Sigmoid colon (tissue), 7 donors: Measurements from ENCODE around the gene KLF15. TPM values are rescaled to one million over a fixed set of nuclear protein-coding genes. Genes with fewer than 3 reads are reported as not detected.

Experiments
- DNase-seq: peaks from one replicate; pipeline ENCODE4 v3.0.0-alpha.2; 2019
- H3K27ac ChIP-seq, 4 donors: fragments of 200-600 bp; sonication (generic); one replicate each; pipeline ENCODE4 v1.5.1; 2016 to 2019; ENCODE audit warnings: mild to moderate bottlenecking in 1 of 4
- H3K27me3 ChIP-seq, 3 donors: fragments of 200-600 bp; sonication (generic); one replicate each; pipeline ENCODE4 v1.5.1; 2019; ENCODE audit warnings: mild to moderate bottlenecking in 1 of 3
- H3K36me3 ChIP-seq, 4 donors: fragments of 200-600 bp; sonication (generic); one replicate each; pipeline ENCODE4 v1.5.1; 2016 to 2019
- H3K4me1 ChIP-seq, 4 donors: fragments of 200-600 bp; sonication (generic); one replicate each; pipeline ENCODE4 v1.5.1; 2017 to 2019
- H3K4me3 ChIP-seq, 4 donors: fragments of 200-600 bp; sonication (generic); one replicate each; pipeline ENCODE4 v1.5.1; 2017 to 2019; ENCODE audit warnings: mild to moderate bottlenecking in 2 of 4, moderate library complexity in 1 of 4
- H3K9me3 ChIP-seq, 4 donors: fragments of 200-600 bp in 3 of 4; sonication (generic) in 3 of 4; one replicate each; pipeline versions ENCODE4 v1.5.1 to v1.6.1; 2013 to 2019
- EP300 ChIP-seq, 4 donors: sonication (generic); formaldehyde crosslinking; IDR thresholded peaks; one replicate each; pipeline ENCODE4 v1.6.1; 2017; ENCODE audit warnings: antibody characterized with exemption in 4 of 4
- POLR2A ChIP-seq, 2 donors: fragments of 450-650 bp; IDR thresholded peaks; one replicate each; pipeline ENCODE4 v1.6.1; 2016; ENCODE audit warnings: antibody characterized with exemption in 2 of 2, mild to moderate bottlenecking in 2 of 2, moderate library complexity in 2 of 2
- POLR2AphosphoS5 ChIP-seq, 4 donors: sonication (generic); formaldehyde crosslinking; IDR thresholded peaks; one replicate each; pipeline ENCODE4 v1.6.1; 2017; ENCODE audit warnings: antibody characterized with exemption in 4 of 4
- WGBS, 2 donors: extraction: QIAGEN DNeasy Blood & Tissue Kit; methylation state at CpG; one replicate each; pipeline ENCODE4 v1.1.7; 2013; 5-methylcytosine and 5-hydroxymethylcytosine counted together
- intact Hi-C: fragments of 100-400 bp; cut with DNase I; formaldehyde crosslinking; loops from one replicate; pipeline ENCODE4 v1.15.1; 2023
- polyA plus RNA-seq, 3 donors: library from polyadenylated mRNA; stranded (reverse); fragments of 200-250 nt; gene quantifications; one replicate each; pipeline ENCODE4 v1.2.3, GENCODE V29; 2013
- total RNA-seq, 4 donors: library from RNA; depleted of rRNA; stranded (reverse); fragments of >200 nt; gene quantifications; one replicate each; pipeline ENCODE4 v1.1.0, GENCODE V29; 2016
- TF ChIP-seq, protein P1 (sequence below), 4 experiments: fragments of 450-650 bp in 3 of 4; fragments of 200-600 bp in 1 of 4; IDR thresholded peaks; one replicate each; pipeline ENCODE4 v1.5.1; 2016 to 2019; ENCODE audit warnings: antibody characterized with exemption in 4 of 4, mild to moderate bottlenecking in 3 of 4, moderate library complexity in 2 of 4
- donor health status: healthy with polysubstance abuse.
- donor health status: Bipolar disorder and iron deficiency.
- donor health status: healthy.

Gene KLF15
- total and polyA plus RNA-seq, 7 donors: 0.69 to 50.2 (median 21.9) TPM

DNA sequence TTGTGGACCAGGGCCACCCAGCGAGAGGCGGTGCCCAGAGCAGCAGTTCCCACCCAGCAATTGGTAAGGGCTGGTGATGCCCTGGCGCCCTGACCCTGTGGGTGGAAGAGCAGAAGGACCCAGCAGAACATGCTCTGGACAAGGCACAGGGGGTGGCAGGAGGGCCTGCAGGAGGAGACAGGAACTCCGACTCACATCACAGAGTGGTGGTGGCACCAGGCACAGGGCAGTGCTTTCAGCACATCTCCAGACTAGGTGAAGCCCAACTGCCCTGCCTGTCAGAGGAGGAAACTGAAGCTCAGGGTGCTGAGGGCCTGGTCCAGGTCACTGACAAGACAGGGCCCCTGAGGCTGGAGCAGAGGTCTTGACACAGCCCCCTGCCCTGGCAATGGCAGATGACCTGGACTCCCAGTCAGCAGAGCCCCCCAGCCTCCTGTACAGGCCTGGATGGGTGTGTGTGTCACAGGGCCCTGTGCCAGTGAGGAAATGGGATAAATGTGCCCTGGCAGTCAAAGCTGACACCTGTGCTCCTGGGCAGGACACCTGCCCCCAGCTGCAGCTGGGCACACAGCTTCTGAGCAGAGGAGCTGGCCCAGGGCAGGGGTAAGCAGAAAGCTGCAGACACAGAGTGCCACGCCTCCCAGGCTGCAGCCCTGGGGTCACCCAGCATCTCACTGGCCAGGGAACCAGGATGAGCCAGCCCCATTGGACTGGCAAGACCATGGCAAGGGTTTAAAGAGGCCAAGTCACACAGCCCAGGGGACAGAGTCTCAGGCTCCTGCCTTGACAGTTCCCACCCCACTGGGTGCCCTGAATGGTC is 11.4 kb downstream of the KLF15 start:
- peaks cover 0 to 15% (median 6%) of the 10 kb centered on the region in 4 donors for H3K4me1 ChIP-seq
- DNase-seq: peak; percentile 57
- H3K27ac ChIP-seq: peak overlapping the region in 1 of 4 donors; percentile 42
- intact Hi-C loops: no loop called here
- TF ChIP-seq POLR2A (IDR thresholded peaks at IDR 0.05) (no peak), EP300 (IDR thresholded peaks at IDR 0.05) (no peak), POLR2AphosphoS5 (IDR thresholded peaks at IDR 0.05) (no peak)
- TF ChIP-seq, protein P1, sequence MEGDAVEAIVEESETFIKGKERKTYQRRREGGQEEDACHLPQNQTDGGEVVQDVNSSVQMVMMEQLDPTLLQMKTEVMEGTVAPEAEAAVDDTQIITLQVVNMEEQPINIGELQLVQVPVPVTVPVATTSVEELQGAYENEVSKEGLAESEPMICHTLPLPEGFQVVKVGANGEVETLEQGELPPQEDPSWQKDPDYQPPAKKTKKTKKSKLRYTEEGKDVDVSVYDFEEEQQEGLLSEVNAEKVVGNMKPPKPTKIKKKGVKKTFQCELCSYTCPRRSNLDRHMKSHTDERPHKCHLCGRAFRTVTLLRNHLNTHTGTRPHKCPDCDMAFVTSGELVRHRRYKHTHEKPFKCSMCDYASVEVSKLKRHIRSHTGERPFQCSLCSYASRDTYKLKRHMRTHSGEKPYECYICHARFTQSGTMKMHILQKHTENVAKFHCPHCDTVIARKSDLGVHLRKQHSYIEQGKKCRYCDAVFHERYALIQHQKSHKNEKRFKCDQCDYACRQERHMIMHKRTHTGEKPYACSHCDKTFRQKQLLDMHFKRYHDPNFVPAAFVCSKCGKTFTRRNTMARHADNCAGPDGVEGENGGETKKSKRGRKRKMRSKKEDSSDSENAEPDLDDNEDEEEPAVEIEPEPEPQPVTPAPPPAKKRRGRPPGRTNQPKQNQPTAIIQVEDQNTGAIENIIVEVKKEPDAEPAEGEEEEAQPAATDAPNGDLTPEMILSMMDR (IDR thresholded peaks at IDR 0.05): no peak
- 91 to 92% methylated on average over 5 of the region's 5 CpGs for WGBS, 2 donors
- H3K9me3 ChIP-seq: no peaks in the 10 kb centered on the region
- H3K36me3 ChIP-seq: peaks cover 0 to 63% (median 9%) of the 10 kb centered on the region in 4 donors
- no peaks in the 10 kb centered on the region for H3K27me3 ChIP-seq
- H3K4me3 ChIP-seq: no peak overlapping the region

DNA sequence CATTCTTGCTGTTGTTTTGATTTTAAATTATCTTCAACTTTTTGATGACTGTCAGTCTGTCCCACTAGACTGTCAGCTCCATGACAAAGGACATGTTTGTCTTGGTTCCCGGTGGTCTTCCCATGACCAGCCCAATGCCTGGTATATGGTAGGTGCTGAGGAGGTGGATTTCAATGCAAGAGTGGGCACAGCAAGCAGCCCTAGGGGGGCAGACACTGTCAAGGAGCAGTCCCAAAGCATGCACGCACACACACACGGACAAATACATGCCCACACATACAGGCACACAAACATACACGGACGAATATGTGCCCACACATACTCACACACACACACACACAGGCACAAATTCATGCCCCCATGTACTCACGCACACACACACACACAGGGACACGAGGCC is 12.0 kb downstream of the KLF15 start:
- H3K4me3 ChIP-seq: no peak overlapping the region
- DNase-seq: no peak
- peaks cover 0 to 15% (median 7%) of the 10 kb centered on the region in 4 donors for H3K4me1 ChIP-seq
- no peak for TF ChIP-seq POLR2A (IDR thresholded peaks at IDR 0.05)
- TF ChIP-seq POLR2AphosphoS5 (IDR thresholded peaks at IDR 0.05): no peak
- TF ChIP-seq, protein P1 (IDR thresholded peaks at IDR 0.05): no peak
- no peak for TF ChIP-seq EP300 (IDR thresholded peaks at IDR 0.05)
- H3K27ac ChIP-seq: no peak overlapping the region
- H3K27me3 ChIP-seq: no peaks in the 10 kb centered on the region
- intact Hi-C loops: no loop called here
- H3K9me3 ChIP-seq: no peaks in the 10 kb centered on the region
- 91 to 93% methylated on average over 7 of the region's 7 CpGs for WGBS, 2 donors
- peaks cover 0 to 57% (median 3%) of the 10 kb centered on the region in 4 donors for H3K36me3 ChIP-seq

DNA sequence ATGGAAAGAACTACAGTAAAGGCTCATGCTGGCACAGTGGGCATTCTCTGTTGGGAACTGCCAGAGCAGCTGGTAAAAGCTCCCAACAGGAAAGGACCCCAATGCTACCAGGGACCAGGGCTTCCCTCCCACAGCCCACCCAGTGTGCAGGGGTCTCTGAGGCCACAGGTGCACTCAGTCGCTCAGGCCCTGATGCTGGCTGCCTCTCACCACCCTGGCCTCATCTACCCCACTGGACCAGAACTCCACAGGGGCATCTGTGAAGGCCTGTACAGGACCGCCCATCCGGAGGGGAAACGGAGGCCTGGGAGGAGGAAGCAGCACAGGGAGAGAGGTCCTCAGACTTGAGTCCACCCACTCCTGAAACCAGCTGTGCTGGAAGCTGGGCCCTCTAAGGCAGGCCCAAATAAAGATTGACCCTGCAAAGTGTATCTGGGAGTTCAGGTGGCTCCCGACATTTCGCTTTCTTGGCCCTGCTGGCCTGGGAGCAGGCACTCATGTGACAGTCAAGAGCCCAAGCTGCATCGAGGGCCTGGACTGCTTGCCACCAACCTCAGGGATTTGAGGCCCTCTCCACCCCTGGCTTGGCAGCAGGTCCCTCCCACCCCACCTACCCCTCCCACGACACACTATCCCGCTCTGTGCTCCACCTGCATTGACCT is 12.7 kb downstream of the KLF15 start:
- intact Hi-C loops: no loop called here
- Histone ChIP-seq H3K4me3 (no peak overlapping the region), H3K36me3 (peaks cover 0 to 50% (median 2%) of the 10 kb centered on the region in 4 donors), H3K27me3 (no peaks in the 10 kb centered on the region), H3K27ac (no peak overlapping the region), H3K9me3 (no peaks in the 10 kb centered on the region), H3K4me1 (peaks cover 0 to 15% (median 8%) of the 10 kb centered on the region in 4 donors)
- TF ChIP-seq POLR2AphosphoS5 (IDR thresholded peaks at IDR 0.05) (no peak), POLR2A (IDR thresholded peaks at IDR 0.05) (no peak), EP300 (IDR thresholded peaks at IDR 0.05) (no peak)
- TF ChIP-seq, protein P1 (IDR thresholded peaks at IDR 0.05): no peak
- DNase-seq: peak; percentile 62
- 93 to 94% methylated on average over 9 of the region's 9 CpGs for WGBS, 2 donors

DNA sequence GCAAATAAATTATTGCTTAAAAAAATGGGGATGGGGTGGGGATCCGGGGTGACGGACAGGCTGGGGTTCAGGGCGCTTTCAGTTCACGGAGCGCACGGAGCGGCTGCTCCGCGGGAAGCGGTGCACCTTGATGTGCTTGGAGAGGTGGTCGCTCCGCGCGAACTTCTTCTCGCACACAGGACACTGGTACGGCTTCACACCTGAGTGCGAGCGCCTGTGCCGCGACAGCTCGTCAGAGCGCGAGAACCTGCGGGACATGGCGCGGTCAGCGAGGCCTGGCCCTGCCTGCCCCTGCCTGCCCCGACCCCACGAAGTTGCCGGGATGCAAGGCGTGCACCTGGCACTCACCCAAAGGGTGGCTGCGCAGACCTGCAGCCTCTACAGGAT is 13.6 kb downstream of the KLF15 start:
- Histone ChIP-seq H3K27ac (peak overlapping the region in 1 of 4 donors; percentile 12), H3K4me1 (peaks cover 0 to 14% (median 8%) of the 10 kb centered on the region in 4 donors), H3K36me3 (peaks cover 0 to 42% (median 2%) of the 10 kb centered on the region in 4 donors), H3K9me3 (no peaks in the 10 kb centered on the region), H3K27me3 (no peaks in the 10 kb centered on the region), H3K4me3 (no peak overlapping the region)
- TF ChIP-seq POLR2A (IDR thresholded peaks at IDR 0.05): no peak
- peak in 1 of 4 donors; percentile 5 for TF ChIP-seq POLR2AphosphoS5 (IDR thresholded peaks at IDR 0.05)
- TF ChIP-seq, protein P1 (IDR thresholded peaks at IDR 0.05): no peak
- no peak for TF ChIP-seq EP300 (IDR thresholded peaks at IDR 0.05)
- intact Hi-C loops: no loop called here
- 94 to 96% methylated on average over 32 of the region's 32 CpGs for WGBS, 2 donors
- peak; percentile 69 for DNase-seq
